Activated CD4-positive, alpha-beta memory T cell treated with anti-CD3 and anti-CD28 coated beads, Interleukin-2, amount 10 ng/mL, durations not matched to agents 7 days and 5 days (primary cell): ENCODE data around the gene GALNT1. TPM values are rescaled to one million over a fixed set of nuclear protein-coding genes. Genes with fewer than 3 reads are reported as not detected.

Experiments used
- CTCF ChIA-PET: fragments of 350-600 bp; sonication (Branson Sonifier 250); formaldehyde crosslinking; loops from one replicate; lab custom pipeline; 2021; ENCODE audit warnings: antibody characterized with exemption, inconsistent platforms; lab: Charles Lee
- POLR2A ChIA-PET: fragments of 350-600 bp; sonication (Branson Sonifier 250); formaldehyde crosslinking; loops from one replicate; lab custom pipeline; 2021; ENCODE audit warnings: antibody characterized with exemption; lab: Charles Lee
- DNase-seq: peaks from one replicate; pipeline ENCODE4 v3.0.0-alpha.2; 2020
- H3K27ac Mint-ChIP-seq: one replicate; pipeline ENCODE4 v1.8.0; 2021; ENCODE audit warnings: mild to moderate bottlenecking, mixed read lengths
- H3K27me3 Mint-ChIP-seq: one replicate; pipeline ENCODE4 v1.8.0; 2021; ENCODE audit warnings: mixed read lengths
- H3K36me3 Mint-ChIP-seq: one replicate; pipeline ENCODE4 v1.8.0; 2021; ENCODE audit warnings: low read depth, mixed read lengths
- H3K4me1 Mint-ChIP-seq: one replicate; pipeline ENCODE4 v1.8.0; 2021; ENCODE audit warnings: mixed read lengths
- H3K4me3 Mint-ChIP-seq: one replicate; pipeline ENCODE4 v1.8.0; 2021; ENCODE audit warnings: mild to moderate bottlenecking, mixed read lengths
- H3K9me3 Mint-ChIP-seq: one replicate; pipeline ENCODE4 v1.8.0; 2021; ENCODE audit warnings: mixed read lengths
- total RNA-seq, 2 experiments: library from RNA; stranded (reverse); gene quantifications; one replicate each; pipeline ENCODE4 v1.2.3, GENCODE V29; 2021

GALNT1 gene
- total RNA-seq, 2 experiments from 2014 or later, result 44.0 to 47.3 TPM

DNA sequence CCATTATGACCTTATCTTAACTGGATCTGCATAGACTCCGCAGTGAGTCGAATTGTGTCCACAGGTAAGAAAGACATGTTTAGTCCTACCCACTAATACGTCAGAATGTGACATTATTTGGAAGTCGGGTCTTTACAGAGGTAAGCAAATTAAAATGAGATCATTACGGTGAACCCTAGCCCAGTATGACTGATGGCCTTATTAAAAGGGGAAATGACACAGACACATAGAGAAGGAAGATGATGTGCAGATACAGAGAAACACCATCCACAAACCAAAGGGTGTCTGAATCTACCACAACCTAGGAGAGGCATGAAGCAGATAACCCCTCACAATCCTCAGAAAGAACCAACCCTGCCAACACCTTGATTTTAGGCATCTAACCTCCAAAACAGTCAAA, 135.6 kb downstream of the GALNT1 start:
- Mint-ChIP-seq H3K36me3 (peaks cover 12% of the 10 kb centered on the region), H3K4me1 (no peaks in the 10 kb centered on the region), H3K9me3 (peaks cover 4% of the 10 kb centered on the region), H3K4me3 (no peak overlapping the region), H3K27ac (no peak overlapping the region), H3K27me3 (peaks cover 4% of the 10 kb centered on the region)
- DNase-seq, result no peak
- ChIA-PET CTCF (no interaction called here), POLR2A (no interaction called here)

DNA sequence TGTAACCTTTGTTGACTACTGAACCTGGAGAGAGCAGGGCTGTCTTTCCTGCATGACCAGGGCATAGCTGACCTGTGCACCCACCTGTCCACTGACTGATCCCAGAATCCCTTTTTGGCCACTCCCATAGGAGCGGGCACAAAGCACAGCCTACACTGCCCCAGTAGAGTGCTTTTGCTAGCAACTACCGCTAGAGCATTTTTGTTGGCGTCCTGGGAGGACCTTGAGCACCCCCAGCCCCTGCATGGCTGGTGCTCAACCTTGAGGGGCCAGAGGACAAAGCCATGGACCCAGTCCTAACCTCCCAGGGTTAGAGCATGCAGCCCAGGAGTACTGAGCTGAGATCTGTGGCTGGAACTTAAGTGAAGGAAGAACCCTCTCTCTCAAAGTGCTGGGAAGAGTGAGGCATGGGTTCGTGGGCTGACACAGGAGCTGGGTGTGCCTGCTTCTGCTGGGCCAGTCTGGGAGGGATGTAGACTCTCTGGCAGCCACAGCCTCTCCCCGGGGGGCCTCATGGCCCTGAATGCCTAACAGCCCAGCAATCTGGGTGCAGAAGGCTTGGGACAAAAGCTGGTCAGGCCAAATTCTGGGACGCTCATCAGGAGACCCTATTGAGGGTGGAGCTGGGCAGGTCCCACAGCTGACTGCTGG, 140.0 kb downstream of the GALNT1 start:
- H3K27me3 Mint-ChIP-seq, result peaks cover 10% of the 10 kb centered on the region
- ChIA-PET CTCF (no interaction called here), POLR2A (no interaction called here)
- H3K4me3 Mint-ChIP-seq, result no peak overlapping the region
- DNase-seq, result no peak
- H3K9me3 Mint-ChIP-seq, result peaks cover 4% of the 10 kb centered on the region
- H3K36me3 Mint-ChIP-seq, result no peaks in the 10 kb centered on the region
- no peaks in the 10 kb centered on the region for H3K4me1 Mint-ChIP-seq
- no peak overlapping the region for H3K27ac Mint-ChIP-seq

DNA sequence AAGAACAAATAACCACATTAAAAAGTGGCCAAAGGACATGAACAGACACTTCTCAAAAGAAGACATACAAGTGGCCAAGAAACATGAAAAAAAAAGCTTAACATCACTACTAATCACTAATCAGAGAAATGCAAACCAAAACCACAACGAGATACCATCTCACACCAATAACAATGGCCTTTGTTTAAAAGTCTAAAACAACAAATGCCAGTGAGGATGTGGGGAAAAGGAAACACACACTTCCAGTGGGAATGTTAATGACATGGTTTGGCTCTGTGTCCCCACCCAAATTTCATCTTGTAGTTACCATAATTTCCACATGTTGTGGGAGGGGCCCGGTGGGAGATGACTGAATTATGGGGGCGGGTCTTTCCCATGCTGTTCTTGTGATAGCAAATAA, 147.1 kb downstream of the GALNT1 start:
- Mint-ChIP-seq H3K36me3 (no peaks in the 10 kb centered on the region), H3K9me3 (peaks cover 4% of the 10 kb centered on the region), H3K27me3 (peaks cover 10% of the 10 kb centered on the region), H3K4me1 (no peaks in the 10 kb centered on the region), H3K27ac (no peak overlapping the region), H3K4me3 (no peak overlapping the region)
- DNase-seq, result no peak
- ChIA-PET CTCF (no interaction called here), POLR2A (no interaction called here)

DNA sequence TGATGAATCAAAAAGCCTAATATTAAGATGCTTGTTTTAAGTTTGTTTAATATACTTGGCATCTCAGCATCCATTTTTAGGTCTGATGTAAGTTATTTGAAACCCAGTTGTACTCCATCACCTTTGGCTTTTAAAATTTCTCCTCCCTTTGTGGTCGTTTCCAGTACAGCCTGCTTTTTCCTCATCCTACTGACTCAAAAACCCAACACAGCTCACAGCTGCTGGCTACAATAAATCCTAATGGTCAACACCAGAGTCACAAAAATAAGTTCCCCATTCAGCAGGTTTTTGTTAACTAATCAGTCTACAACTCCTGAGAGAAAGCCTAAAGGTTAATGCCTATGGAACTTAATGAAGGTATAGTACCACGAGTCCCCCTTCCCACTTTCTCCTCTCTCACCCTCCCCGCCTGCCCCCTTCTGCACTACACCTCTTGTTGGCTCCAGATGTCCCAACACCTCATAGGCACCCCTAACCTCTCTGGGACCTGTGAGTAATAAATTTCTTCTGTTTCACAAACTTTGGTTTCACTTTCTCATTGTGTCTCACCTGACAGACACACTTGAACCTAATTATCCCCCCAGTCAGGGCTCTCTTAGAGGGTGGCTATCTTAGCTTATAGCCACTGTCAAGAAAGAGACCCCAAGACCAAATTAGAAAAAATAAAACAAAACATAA, 148.6 kb downstream of the GALNT1 start:
- Mint-ChIP-seq H3K27ac (no peak overlapping the region), H3K4me3 (no peak overlapping the region), H3K27me3 (peaks cover 10% of the 10 kb centered on the region)

DNA sequence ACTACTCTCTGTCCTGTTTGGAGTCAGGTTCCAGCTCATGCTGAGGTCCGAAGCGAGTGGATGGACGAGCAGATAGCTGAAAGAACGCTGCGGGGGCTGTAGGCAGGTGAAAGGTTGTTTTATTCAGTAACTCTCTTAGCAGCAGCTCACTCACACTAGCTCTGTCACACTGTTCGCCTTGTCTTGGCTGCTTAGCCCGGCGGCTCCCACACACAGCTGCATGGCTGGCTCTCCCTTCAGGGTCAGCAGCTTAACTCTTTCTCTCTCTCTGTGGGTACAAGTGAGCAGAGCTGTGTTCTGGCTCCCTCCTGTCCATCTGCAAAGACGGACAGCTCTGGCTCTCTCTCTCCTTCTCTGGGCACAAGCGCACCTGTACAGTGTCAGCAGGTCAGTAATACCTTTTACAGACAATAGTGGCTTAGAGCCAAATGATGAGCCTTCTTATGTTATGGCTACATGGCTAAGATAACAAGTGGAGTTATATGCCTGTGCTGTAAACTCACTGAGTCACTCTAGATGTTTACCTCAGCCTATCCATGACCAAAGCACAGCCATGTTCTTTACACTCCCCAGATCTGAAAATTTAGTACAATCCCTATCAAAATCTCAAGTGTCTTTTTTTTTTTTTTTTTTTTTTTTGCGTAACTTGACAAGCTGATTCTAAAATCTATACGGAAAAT, 149.3 kb downstream of the GALNT1 start:
- H3K27ac Mint-ChIP-seq, result no peak overlapping the region

More for the DNA sequence above, 148.6 kb downstream of the GALNT1 start:
- ChIA-PET POLR2A (no interaction called here), CTCF (no interaction called here)
- DNase-seq, result no peak
- Mint-ChIP-seq H3K4me1 (no peaks in the 10 kb centered on the region), H3K36me3 (no peaks in the 10 kb centered on the region), H3K9me3 (peaks cover 4% of the 10 kb centered on the region)

DNA sequence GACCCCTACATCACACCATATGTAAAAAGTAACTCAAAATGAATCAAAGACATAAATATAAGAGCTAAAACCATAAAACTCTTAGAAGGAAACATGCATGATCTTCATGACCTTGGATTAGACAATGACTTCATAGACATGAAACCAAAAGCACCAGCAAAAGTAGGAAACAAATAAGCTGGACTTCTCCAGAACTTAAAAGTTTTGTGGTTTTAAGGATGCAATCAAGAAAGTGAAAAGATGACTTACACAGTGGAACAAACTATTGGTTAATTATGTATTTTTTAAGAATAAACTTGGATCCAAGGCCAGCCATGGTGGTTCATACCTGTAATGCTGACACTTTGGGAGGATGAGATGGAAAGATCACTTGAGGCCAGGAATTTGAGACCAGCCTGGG, 150.2 kb downstream of the GALNT1 start:
- H3K36me3 Mint-ChIP-seq, result no peaks in the 10 kb centered on the region
- H3K4me1 Mint-ChIP-seq, result no peaks in the 10 kb centered on the region
- H3K9me3 Mint-ChIP-seq, result no peaks in the 10 kb centered on the region
- CTCF ChIA-PET, result interaction anchor here (1.3 kb wide), 1 partner anchor 25 kb away, joined by 3 read pairs; no protein-coding TSS in a partner anchor
- no peak overlapping the region for H3K27ac Mint-ChIP-seq
- DNase-seq, result no peak
- POLR2A ChIA-PET, result no interaction called here
- H3K4me3 Mint-ChIP-seq, result no peak overlapping the region
- H3K27me3 Mint-ChIP-seq, result peaks cover 1% of the 10 kb centered on the region

More for the DNA sequence above, 149.3 kb downstream of the GALNT1 start:
- Mint-ChIP-seq H3K36me3 (no peaks in the 10 kb centered on the region), H3K4me3 (no peak overlapping the region), H3K27me3 (peaks cover 9% of the 10 kb centered on the region), H3K4me1 (no peaks in the 10 kb centered on the region), H3K9me3 (peaks cover 4% of the 10 kb centered on the region)
- POLR2A ChIA-PET, result no interaction called here
- no peak for DNase-seq
- CTCF ChIA-PET, result interaction anchor here (1.3 kb wide), 1 partner anchor 26 kb away, joined by 3 read pairs; no protein-coding TSS in a partner anchor

DNA sequence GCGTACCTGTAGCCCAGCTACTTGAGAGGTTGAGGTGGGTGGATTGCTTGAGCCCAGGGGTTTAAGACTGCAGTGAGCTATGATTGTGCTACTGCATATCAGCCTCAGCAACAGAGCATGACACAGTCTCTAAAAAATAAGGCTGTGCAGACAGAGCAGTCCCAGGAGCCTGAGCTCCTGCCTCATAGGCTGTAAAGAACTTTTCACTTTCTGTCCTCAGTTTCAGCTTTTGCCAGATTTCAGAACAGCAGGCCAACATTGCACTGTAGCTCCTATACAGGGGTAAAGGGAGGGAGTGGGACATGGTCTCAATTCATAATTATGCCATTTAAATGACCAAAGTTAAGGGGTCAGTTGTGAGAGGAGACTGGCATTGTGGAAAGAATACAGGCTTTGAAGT, 150.6 kb downstream of the GALNT1 start:
- no peak overlapping the region for H3K4me3 Mint-ChIP-seq
- H3K36me3 Mint-ChIP-seq, result no peaks in the 10 kb centered on the region
- no peaks in the 10 kb centered on the region for H3K4me1 Mint-ChIP-seq
- POLR2A ChIA-PET, result no interaction called here
- DNase-seq, result no peak
- H3K9me3 Mint-ChIP-seq, result no peaks in the 10 kb centered on the region
- peaks cover 5% of the 10 kb centered on the region for H3K27me3 Mint-ChIP-seq
- no peak overlapping the region for H3K27ac Mint-ChIP-seq
- CTCF ChIA-PET, result interaction anchor here (1.3 kb wide), 1 partner anchor 24 kb away, joined by 3 read pairs; no protein-coding TSS in a partner anchor

DNA sequence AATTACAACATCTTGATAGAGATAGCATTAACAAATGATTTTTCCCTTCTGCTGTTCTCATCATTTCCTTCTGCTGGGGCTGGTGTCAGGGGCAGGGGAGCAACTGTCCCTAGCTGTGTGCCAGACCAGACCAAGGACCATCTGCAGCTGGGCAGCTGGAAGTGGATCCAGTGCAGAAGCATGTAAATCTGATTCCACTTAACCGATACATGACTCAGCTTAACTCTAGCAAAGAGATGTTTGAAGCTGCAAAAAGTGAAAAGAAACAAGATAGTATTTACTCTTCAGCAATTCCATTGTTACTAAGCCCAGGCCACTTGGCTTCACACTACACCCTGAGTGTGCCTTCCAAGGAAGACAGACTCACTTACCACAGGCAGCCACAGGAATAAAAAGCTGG, 151.1 kb downstream of the GALNT1 start:
- no peak overlapping the region for H3K27ac Mint-ChIP-seq
- H3K4me1 Mint-ChIP-seq, result no peaks in the 10 kb centered on the region
- H3K9me3 Mint-ChIP-seq, result no peaks in the 10 kb centered on the region
- ChIA-PET CTCF (no interaction called here), POLR2A (no interaction called here)
- no peaks in the 10 kb centered on the region for H3K36me3 Mint-ChIP-seq
- H3K4me3 Mint-ChIP-seq, result no peak overlapping the region
- no peak for DNase-seq
- peaks cover 5% of the 10 kb centered on the region for H3K27me3 Mint-ChIP-seq

DNA sequence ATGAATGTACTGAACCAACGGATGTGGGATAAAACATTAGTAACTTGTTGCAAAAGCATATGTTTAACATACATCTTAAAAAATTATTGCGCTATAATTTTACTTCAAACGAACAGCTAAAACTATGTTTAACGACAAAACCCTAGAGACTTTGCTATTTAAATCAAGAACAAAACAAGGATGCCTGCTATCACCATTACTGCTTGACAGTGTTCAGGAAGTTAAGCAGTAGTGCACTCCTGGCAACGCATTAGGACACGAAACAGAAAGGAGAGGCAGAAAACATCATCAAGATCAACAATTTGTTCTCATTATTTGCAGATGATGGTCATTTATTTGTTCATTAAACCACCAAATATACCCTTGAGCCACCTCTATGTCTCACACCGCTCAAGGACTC, 151.9 kb downstream of the GALNT1 start:
- no peaks in the 10 kb centered on the region for H3K9me3 Mint-ChIP-seq
- H3K27me3 Mint-ChIP-seq, result peaks cover 5% of the 10 kb centered on the region
- ChIA-PET POLR2A (no interaction called here), CTCF (no interaction called here)
- no peak overlapping the region for H3K4me3 Mint-ChIP-seq
- no peaks in the 10 kb centered on the region for H3K4me1 Mint-ChIP-seq
- no peak for DNase-seq
- H3K36me3 Mint-ChIP-seq, result no peaks in the 10 kb centered on the region
- no peak overlapping the region for H3K27ac Mint-ChIP-seq

DNA sequence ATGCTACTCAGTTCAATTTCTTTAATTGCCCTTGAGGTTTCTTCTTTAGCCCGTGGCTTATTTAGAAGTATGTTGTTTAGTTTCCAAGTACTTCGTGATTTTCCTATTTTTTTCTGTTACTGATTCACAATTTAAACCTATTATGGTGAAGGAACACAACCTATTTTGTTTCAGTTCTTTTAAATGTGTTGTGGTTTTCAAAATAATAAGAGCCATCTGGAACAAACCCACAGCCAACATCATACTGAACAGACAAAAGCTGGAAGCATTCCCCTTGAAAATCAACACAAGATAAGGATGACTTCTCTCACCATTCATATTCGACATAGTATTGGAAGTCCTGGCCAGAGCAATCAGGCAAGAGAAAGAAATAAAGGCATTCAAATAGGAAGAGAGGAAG, 155.2 kb downstream of the GALNT1 start:
- Mint-ChIP-seq H3K9me3 (no peaks in the 10 kb centered on the region), H3K27me3 (peaks cover 5% of the 10 kb centered on the region), H3K36me3 (no peaks in the 10 kb centered on the region), H3K4me3 (no peak overlapping the region), H3K27ac (no peak overlapping the region), H3K4me1 (no peaks in the 10 kb centered on the region)
- ChIA-PET POLR2A (no interaction called here), CTCF (no interaction called here)
- no peak for DNase-seq

DNA sequence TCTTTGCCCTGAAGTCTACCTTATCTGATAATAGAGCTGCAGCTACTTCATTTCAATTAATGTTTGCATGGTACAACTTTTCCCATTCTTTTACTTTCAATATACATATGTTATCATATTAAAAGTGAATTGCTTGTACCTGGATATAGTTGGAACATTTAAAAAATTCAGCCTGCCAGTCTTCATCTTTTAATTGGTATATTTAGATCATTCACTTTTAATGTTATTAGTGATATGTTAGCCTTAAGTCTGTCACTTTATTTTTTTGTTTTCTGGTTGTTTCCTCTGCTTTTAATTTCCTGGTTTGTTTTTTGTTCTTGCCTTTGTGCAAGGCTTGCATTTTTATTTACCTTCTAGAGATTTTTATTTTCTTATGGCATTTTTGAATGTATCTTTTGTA, 158.2 kb downstream of the GALNT1 start:
- ChIA-PET POLR2A (no interaction called here), CTCF (no interaction called here)
- Mint-ChIP-seq H3K27ac (no peak overlapping the region), H3K27me3 (peaks cover 7% of the 10 kb centered on the region), H3K36me3 (no peaks in the 10 kb centered on the region), H3K9me3 (no peaks in the 10 kb centered on the region), H3K4me1 (no peaks in the 10 kb centered on the region), H3K4me3 (no peak overlapping the region)
- no peak for DNase-seq

DNA sequence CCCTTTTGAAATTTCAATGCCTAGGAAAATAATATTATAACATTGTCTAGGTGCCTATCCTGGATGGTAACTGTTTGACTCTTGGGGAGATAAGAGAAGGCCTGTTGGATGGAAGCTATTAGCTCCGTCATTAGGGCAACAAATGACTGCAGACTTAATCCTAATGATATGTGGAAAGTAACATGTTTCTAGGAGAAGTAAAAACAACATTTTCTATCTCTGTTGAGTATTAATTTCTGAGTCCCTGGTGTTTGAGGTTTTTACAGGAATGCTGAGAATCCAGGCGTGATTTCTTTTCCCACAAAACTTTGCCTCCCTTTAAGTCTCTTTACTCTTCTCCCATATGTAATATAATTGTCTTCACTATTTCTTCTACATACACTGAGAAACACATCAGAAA, 159.1 kb downstream of the GALNT1 start:
- POLR2A ChIA-PET, result no interaction called here
- no peaks in the 10 kb centered on the region for H3K36me3 Mint-ChIP-seq
- no peak overlapping the region for H3K27ac Mint-ChIP-seq
- CTCF ChIA-PET, result no interaction called here
- H3K27me3 Mint-ChIP-seq, result peaks cover 7% of the 10 kb centered on the region
- no peak overlapping the region for H3K4me3 Mint-ChIP-seq
- no peaks in the 10 kb centered on the region for H3K4me1 Mint-ChIP-seq
- no peak for DNase-seq
- H3K9me3 Mint-ChIP-seq, result peaks cover 4% of the 10 kb centered on the region

DNA sequence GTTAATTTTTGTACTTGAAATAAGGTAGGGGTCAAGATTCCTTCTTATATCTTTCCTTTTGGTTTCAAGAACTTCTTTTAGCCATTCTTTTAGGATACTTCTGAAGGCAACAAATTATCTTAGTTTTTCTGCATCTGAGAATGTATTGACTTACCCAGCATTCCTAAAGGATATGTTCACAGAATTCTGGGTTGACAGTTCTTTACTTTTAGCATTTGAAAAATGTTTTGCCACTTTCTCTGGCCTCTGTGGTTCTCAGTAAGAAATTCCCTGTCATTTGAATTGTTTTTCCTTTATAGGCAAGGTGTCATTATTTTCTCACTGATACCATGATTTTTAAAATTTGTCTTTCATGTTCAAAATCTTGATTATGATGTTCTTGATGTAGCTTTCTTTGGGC, 162.4 kb downstream of the GALNT1 start:
- CTCF ChIA-PET, result no interaction called here
- POLR2A ChIA-PET, result no interaction called here
- Mint-ChIP-seq H3K27me3 (peaks cover 2% of the 10 kb centered on the region), H3K27ac (no peak overlapping the region), H3K36me3 (no peaks in the 10 kb centered on the region), H3K4me1 (no peaks in the 10 kb centered on the region), H3K9me3 (peaks cover 5% of the 10 kb centered on the region), H3K4me3 (no peak overlapping the region)
- no peak for DNase-seq
